SJSA1 (cell line): ENCODE measurements around the gene PCDHB3. TPM values are rescaled to one million over a fixed set of nuclear protein-coding genes. Genes with fewer than 3 reads are reported as not detected.
A peak's percentile ranks its signal among the peaks of the same experiment; 100 is the strongest.
"Not testable (repeated sequence)": the region's sequence is repeated elsewhere in the genome, so short reads cannot be mapped to it uniquely, and the experiment has no call there.

Experiments
- DNase-seq, 2 experiments: peaks; one replicate each; pipeline ENCODE4 v3.0.0-alpha.2; 2015 to 2020; ENCODE audit warnings: low spot score in 2 of 2, low read depth in 1 of 2
- H3K27ac ChIP-seq: fragments of 250-450 bp; sonication (Bioruptor Pico); 2 replicates; pipeline ENCODE4 v1.5.1; 2020; ENCODE audit warnings: mild to moderate bottlenecking, moderate library complexity
- H3K27me3 ChIP-seq: fragments of 250-450 bp; sonication (Bioruptor Pico); replicated peaks from 2 replicates; pipeline ENCODE4 v1.5.1; 2020; ENCODE audit warnings: mild to moderate bottlenecking, moderate library complexity
- H3K36me3 ChIP-seq: fragments of 250-450 bp; sonication (Bioruptor Pico); 2 replicates; pipeline ENCODE4 v1.5.1; 2020; ENCODE audit warnings: mild to moderate bottlenecking
- H3K4me1 ChIP-seq: fragments of 250-450 bp; sonication (Bioruptor Pico); replicated peaks from 2 replicates; pipeline ENCODE4 v1.6.1; 2021; ENCODE audit warnings: mild to moderate bottlenecking
- H3K4me3 ChIP-seq: fragments of 250-450 bp; sonication (Bioruptor Pico); 2 replicates; pipeline ENCODE4 v1.5.1; 2020; ENCODE audit warnings: mild to moderate bottlenecking
- H3K9me3 ChIP-seq: fragments of 250-450 bp; sonication (Bioruptor Pico); replicated peaks from 2 replicates; pipeline ENCODE4 v1.5.1; 2020; ENCODE audit warnings: mild to moderate bottlenecking
- total RNA-seq: library from RNA; depleted of rRNA; stranded (reverse); fragments of >200 nt; shearing (Covaris generic); gene quantifications from 2 replicates; pipeline ENCODE4 v1.2.3, GENCODE V29; 2014

PCDHB3 gene
- total RNA-seq, 1 experiment from 2014 or later = 0.37 TPM

DNA sequence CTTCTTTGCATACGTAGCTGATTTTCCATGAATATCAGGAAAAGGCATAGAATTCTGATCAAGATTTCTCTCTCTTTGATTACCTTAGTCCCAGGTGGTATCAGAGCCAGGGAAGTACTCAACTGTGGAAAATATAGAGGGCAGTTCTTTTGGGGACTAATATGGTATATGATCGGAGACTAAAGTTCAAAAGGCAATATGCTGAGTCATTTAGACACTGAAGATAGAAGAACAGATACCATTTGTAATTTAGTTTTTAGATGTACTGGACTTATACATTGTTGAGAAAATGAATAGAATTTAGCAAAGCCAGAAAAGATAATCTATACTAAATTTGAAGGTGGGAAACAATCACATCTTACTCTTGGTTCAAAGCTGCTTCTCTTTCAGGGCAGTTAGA is 5.1 kb downstream of the PCDHB3 start:
- Histone ChIP-seq H3K9me3 (peaks cover 12% of the 10 kb centered on the region), H3K36me3 (no peaks in the 10 kb centered on the region), H3K4me1 (no peaks in the 10 kb centered on the region), H3K4me3 (no peak overlapping the region), H3K27ac (no peak overlapping the region), H3K27me3 (no peaks in the 10 kb centered on the region)
- no peak for DNase-seq

DNA sequence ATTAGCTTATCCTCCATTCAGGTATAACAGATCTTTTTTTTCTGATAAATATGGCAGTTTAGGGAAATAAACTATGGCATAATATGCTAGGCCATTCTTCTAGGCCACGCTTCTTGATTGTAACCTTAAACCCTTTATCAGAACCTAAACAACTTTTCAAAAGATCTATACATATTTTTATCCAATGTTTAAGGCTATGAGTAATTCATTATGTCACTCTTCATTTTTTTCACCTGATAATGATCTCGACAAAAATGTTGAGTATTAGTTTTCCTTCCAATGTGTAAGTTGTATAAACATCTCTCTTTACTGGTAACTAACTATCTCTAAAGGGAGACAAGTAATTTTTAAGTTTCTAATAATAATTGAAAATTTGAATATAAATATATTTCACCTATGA is 19.0 kb downstream of the PCDHB3 start:
- Histone ChIP-seq H3K4me1 (no peaks in the 10 kb centered on the region), H3K27me3 (no peaks in the 10 kb centered on the region), H3K9me3 (0 out of 2 replicates have a peak, but pooled peaks cover 5% of the 10 kb centered on the region), H3K36me3 (no peaks in the 10 kb centered on the region), H3K4me3 (no peak overlapping the region), H3K27ac (no peak overlapping the region)
- no peak for DNase-seq

DNA sequence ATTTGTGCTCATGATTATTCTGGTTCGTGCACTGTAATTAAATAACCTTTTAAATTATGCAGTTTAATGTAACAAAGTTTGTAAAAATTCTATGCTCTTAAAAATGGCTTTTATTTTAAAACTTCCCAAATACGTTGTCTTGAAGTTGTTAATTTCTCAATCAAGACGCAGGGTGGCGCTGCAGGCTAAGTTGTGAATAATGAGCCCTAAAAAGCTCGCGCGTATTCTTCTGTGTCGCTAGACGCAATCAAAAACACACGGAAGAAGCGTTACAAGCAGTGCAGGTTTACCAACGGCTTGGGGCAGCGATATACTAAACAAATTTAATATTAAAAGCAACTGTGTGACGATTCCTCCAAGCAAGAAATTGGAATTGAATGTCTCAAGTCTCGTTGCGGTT is 21.3 kb downstream of the PCDHB3 start, which contains the start of gene PCDHB4:
TSS of gene PCDHB4 (plus strand) at position 256 of the 400 bp plus-strand sequence. CDS start 181 bp downstream, outside the sequence.
- Histone ChIP-seq H3K27me3 (no peaks in the 10 kb centered on the region), H3K4me3 (no peak within 1 kb of the TSS), H3K9me3 (0 out of 2 replicates have a peak, but pooled peaks cover 3% of the 10 kb centered on the region), H3K36me3 (no peaks in the 10 kb centered on the region), H3K27ac (no peak within 1 kb of the TSS), H3K4me1 (no peaks in the 10 kb centered on the region)
- DNase-seq = no peak

DNA sequence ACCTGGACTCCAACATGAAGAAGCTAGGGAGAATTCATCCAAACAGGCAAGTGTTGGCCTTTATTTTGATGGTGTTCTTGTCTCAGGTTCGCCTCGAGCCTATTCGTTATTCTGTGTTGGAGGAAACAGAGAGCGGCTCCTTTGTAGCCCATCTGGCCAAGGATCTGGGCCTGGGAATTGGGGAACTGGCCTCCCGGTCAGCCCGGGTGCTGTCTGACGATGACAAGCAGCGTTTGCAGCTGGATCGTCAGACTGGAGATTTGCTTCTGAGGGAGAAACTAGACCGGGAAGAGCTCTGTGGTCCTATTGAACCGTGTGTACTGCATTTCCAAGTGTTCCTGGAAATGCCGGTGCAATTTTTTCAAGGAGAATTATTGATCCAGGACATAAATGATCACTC is 21.7 kb downstream of the PCDHB3 start:
- no peaks in the 10 kb centered on the region for H3K36me3 ChIP-seq
- H3K4me1 ChIP-seq = no peaks in the 10 kb centered on the region
- H3K27ac ChIP-seq = no peak overlapping the region
- no peak overlapping the region for H3K4me3 ChIP-seq
- no peaks in the 10 kb centered on the region for H3K27me3 ChIP-seq
- no peak for DNase-seq
- no peaks in the 10 kb centered on the region for H3K9me3 ChIP-seq

DNA sequence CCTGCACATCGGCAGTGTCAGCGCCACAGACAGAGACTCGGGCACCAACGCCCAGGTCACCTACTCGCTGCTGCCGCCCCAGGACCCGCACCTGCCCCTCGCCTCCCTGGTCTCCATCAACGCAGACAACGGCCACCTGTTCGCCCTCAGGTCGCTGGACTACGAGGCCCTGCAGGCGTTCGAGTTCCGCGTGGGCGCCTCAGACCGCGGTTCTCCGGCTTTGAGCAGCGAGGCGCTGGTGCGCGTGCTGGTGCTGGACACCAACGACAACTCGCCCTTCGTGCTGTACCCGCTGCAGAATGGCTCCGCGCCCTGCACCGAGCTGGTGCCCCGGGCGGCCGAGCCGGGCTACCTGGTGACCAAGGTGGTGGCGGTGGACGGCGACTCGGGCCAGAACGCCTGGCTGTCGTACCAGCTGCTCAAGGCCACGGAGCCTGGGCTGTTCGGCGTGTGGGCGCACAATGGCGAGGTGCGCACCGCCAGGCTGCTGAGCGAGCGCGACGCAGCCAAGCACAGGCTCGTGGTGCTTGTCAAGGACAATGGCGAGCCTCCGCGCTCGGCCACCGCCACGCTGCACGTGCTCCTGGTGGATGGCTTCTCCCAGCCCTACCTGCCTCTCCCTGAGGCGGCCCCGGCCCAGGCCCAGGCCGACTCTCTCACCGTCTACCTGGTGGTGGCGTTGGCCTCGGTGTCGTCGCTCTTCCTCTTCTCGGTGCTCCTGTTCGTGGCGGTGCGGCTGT is 23.3 kb downstream of the PCDHB3 start:
- not testable (repeated sequence) for H3K27me3 ChIP-seq, H3K4me1 ChIP-seq, H3K9me3 ChIP-seq, DNase-seq, H3K4me3 ChIP-seq, H3K36me3 ChIP-seq, H3K27ac ChIP-seq

DNA sequence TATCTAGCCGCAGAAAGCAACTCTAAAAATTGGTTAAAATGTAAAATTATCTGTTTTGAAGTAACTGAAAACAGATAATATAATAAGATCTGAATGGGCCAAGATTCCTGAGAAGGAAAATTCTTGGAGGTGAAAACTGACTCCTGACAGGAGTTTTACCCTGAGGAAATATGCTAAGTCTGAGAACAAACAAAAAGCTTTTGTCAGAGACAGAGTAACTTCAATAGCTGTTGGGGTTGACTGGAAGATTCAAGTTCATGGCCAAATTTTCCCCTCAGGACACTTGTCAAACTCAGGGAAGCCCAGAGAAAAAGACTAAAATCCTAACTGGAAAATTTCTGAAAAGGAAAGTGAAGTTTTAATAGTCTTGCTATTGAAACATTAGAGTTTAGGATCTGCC is 27.0 kb downstream of the PCDHB3 start:
- no peaks in the 10 kb centered on the region for H3K27me3 ChIP-seq

DNA sequence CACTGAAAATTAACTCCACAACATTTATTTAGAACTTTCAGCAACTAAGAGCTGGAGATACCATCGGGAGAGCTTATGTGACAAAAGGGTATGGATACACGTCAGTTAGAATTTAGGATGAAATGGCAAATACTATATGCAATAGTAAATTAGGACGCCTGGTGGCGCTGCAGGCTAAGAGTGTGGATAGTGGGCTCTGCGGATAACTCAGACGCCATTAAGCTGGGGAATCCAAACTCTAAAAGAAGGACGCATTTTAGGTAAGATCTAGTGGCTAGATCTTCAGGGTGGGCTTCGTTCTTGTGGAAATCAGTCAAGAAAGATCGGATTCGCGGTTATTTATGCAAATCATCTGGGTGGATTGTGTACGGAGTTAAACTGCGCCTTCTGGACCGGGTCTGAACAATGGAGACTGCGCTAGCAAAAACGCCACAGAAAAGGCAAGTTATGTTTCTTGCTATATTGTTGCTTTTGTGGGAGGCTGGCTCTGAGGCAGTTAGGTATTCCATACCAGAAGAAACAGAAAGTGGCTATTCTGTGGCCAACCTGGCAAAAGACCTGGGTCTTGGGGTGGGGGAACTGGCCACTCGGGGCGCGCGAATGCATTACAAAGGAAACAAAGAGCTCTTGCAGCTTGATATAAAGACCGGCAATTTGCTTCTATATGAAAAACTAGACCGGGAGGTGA is 34.9 kb downstream of the PCDHB3 start, which contains the start of gene PCDHB5:
TSS of gene PCDHB5 (plus strand) at position 177 of the 688 bp plus-strand sequence. CDS start at position 406, 229 bp downstream.
- H3K9me3 ChIP-seq = peaks cover 7% of the 10 kb centered on the region; the same call in 1 of the 2 replicates
- no peaks in the 10 kb centered on the region for H3K27me3 ChIP-seq
- DNase-seq = peak in 1 of 2 experiments; percentile 72
- no peaks in the 10 kb centered on the region for H3K4me1 ChIP-seq
- peak within 1 kb of the TSS; percentile 46 for H3K4me3 ChIP-seq
- no peaks in the 10 kb centered on the region for H3K36me3 ChIP-seq
- H3K27ac ChIP-seq = peak within 1 kb of the TSS; percentile 21

More for the DNA sequence above, 27.0 kb downstream of the PCDHB3 start:
- no peaks in the 10 kb centered on the region for H3K36me3 ChIP-seq
- no peak overlapping the region for H3K4me3 ChIP-seq
- H3K4me1 ChIP-seq = no peaks in the 10 kb centered on the region
- H3K9me3 ChIP-seq = no peaks in the 10 kb centered on the region
- H3K27ac ChIP-seq = no peak overlapping the region
- DNase-seq = no peak

DNA sequence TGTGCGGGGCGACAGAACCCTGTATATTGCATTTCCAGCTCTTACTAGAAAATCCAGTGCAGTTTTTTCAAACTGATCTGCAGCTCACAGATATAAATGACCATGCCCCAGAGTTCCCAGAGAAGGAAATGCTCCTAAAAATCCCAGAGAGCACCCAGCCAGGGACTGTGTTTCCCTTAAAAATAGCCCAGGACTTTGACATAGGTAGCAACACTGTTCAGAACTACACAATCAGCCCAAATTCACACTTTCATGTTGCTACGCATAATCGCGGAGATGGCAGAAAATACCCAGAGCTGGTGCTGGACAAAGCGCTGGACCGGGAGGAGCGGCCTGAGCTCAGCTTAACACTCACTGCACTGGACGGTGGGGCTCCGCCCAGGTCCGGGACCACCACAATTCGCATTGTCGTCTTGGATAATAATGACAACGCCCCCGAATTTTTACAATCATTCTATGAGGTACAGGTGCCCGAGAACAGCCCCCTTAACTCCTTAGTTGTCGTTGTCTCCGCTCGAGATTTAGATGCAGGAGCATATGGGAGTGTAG is 35.5 kb downstream of the PCDHB3 start:
- H3K4me1 ChIP-seq = no peaks in the 10 kb centered on the region
- no peak for DNase-seq
- H3K36me3 ChIP-seq = no peaks in the 10 kb centered on the region
- peaks cover 7% of the 10 kb centered on the region; the same call in 1 of the 2 replicates for H3K9me3 ChIP-seq
- no peak overlapping the region for H3K27ac ChIP-seq
- peak overlapping the region; percentile 46 for H3K4me3 ChIP-seq
- H3K27me3 ChIP-seq = no peaks in the 10 kb centered on the region

DNA sequence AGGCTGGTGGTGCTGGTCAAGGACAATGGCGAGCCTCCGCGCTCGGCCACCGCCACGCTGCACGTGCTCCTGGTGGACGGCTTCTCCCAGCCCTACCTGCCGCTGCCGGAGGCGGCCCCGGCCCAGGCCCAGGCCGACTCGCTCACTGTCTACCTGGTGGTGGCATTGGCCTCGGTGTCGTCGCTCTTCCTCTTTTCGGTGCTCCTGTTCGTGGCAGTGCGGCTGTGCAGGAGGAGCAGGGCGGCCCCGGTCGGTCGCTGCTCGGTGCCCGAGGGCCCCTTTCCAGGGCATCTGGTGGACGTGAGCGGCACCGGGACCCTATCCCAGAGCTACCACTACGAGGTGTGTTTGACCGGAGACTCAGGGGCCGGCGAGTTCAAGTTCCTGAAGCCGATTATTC is 37.1 kb downstream of the PCDHB3 start:
- not testable (repeated sequence) for H3K36me3 ChIP-seq, H3K4me1 ChIP-seq, H3K27ac ChIP-seq, H3K9me3 ChIP-seq, H3K4me3 ChIP-seq, H3K27me3 ChIP-seq, DNase-seq

DNA sequence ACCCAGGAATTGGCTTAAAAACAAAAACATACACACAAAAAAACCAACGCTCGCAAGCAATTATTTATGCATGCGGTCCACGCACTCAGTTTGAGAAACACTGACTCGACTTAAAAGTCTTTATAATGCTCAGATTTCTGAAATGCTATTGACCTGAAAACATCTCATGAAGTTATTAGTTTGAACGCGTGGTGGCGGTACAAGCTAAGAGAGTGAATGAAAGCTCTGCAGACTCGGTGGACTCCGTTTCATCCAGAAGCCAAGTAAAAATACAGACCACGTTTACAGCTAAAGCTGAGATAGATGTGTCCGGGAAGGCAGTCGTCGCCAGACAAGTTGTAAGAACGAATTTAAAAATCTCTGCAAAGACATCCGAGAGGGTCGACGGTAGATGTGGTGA is 49.5 kb downstream of the PCDHB3 start, which contains the start of gene PCDHB6:
TSS of gene PCDHB6 (plus strand) at position 246 of the 400 bp plus-strand sequence. CDS start 201 bp downstream, outside the sequence.
- peaks cover 14% of the 10 kb centered on the region for H3K9me3 ChIP-seq
- no peaks in the 10 kb centered on the region for H3K36me3 ChIP-seq
- no peak within 1 kb of the TSS for H3K27ac ChIP-seq
- DNase-seq = no peak
- H3K27me3 ChIP-seq = no peaks in the 10 kb centered on the region
- H3K4me1 ChIP-seq = no peaks in the 10 kb centered on the region
- H3K4me3 ChIP-seq = no peak within 1 kb of the TSS

DNA sequence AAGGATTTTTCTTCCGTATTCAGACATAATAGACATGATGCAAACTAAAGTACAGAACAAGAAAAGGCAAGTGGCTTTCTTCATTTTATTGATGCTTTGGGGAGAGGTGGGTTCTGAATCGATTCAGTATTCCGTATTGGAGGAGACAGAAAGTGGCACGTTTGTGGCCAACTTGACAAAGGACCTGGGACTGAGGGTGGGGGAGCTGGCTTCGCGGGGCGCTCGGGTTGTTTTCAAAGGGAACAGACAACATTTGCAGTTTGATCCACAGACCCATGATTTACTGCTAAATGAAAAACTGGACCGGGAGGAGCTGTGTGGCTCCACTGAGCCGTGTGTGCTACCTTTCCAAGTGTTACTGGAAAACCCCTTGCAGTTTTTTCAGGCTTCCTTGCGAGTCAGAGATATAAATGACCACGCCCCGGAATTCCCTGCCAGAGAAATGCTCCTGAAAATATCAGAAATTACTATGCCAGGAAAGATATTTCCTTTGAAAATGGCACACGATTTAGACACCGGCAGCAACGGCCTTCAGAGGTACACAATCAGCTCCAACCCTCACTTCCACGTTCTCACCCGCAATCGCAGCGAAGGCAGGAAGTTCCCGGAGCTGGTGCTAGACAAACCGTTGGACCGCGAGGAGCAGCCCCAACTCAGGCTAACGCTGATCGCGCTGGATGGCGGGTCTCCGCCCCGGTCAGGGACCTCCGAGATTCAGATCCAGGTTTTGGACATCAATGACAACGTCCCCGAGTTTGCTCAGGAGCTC is 50.1 kb downstream of the PCDHB3 start:
- Histone ChIP-seq H3K36me3 (no peaks in the 10 kb centered on the region), H3K4me3 (no peak overlapping the region), H3K27ac (no peak overlapping the region), H3K27me3 (no peaks in the 10 kb centered on the region), H3K9me3 (peaks cover 15% of the 10 kb centered on the region), H3K4me1 (no peaks in the 10 kb centered on the region)
- DNase-seq = no peak

DNA sequence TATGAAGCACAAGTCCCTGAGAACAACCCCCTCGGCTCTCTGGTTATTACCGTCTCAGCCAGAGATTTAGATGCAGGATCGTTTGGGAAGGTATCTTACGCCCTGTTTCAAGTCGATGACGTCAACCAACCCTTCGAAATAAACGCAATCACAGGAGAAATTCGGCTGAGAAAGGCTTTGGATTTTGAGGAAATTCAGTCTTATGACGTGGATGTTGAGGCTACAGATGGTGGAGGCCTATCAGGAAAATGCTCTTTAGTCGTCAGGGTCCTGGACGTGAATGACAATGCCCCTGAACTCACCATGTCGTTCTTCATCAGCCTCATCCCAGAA is 50.7 kb downstream of the PCDHB3 start:
- DNase-seq = no peak
- Histone ChIP-seq H3K9me3 (peaks cover 20% of the 10 kb centered on the region), H3K4me3 (no peak overlapping the region), H3K27ac (no peak overlapping the region), H3K4me1 (no peaks in the 10 kb centered on the region), H3K27me3 (no peaks in the 10 kb centered on the region), H3K36me3 (no peaks in the 10 kb centered on the region)

DNA sequence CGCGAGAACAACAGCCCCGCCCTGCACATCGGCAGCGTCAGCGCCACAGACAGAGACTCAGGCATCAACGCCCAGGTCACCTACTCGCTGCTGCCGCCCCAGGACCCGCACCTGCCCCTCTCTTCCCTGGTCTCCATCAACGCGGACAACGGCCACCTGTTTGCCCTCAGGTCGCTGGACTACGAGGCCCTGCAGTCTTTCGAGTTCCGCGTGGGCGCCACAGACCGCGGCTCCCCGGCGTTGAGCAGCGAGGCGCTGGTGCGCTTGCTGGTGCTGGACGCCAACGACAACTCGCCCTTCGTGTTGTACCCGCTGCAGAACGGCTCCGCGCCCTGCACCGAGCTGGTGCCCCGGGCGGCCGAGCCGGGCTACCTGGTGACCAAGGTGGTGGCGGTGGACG is 51.4 kb downstream of the PCDHB3 start:
- H3K9me3 ChIP-seq = peaks cover 26% of the 10 kb centered on the region
- not testable (repeated sequence) for H3K36me3 ChIP-seq, H3K4me3 ChIP-seq, DNase-seq, H3K27ac ChIP-seq, H3K27me3 ChIP-seq, H3K4me1 ChIP-seq
